GM04504 (cell line): ENCODE data around the gene STX18.
A peak's percentile ranks its signal among the peaks of the same experiment; 100 is the strongest.
"Not testable (repeated sequence)": the region's sequence is repeated elsewhere in the genome, so short reads cannot be mapped to it uniquely, and the experiment has no call there.

ENCODE experiments used
- DNase-seq: peaks from one replicate; pipeline ENCODE4 v3.0.0-alpha.2; 2012; ENCODE audit warnings: low read depth

STX18 gene

DNA sequence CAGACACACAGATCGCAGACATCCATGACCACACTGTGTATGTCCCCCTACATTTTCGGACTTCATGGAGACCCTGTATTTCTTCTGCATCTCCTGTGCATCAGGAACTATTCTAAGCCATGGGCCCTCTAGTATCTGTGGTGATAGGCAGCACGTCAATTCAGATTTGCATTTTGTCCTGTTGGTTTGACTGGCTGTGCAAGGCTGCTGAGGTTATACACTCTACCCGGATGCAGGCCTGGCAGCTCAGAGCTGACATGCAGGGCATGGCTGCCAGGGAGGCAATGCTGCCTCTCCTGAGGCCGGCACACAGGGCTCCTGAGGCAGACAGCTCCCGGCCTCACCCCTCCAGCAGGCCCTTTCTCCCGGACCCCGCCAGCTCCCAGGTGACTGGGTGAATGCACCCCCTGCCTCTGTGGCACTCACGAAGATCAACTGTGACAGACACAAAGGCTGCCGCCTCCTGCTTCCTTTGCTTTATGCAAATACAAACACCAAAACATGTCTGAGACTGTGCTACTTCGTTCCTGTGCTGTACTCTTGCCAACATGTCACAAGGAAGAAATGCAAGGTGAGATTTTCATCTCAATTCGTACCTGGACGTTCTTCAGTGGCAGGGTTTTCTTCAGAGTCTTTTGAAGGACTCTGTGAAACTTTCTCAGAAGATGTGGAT lies 103.9 kb downstream of the STX18 start:
- no peak for DNase-seq

DNA sequence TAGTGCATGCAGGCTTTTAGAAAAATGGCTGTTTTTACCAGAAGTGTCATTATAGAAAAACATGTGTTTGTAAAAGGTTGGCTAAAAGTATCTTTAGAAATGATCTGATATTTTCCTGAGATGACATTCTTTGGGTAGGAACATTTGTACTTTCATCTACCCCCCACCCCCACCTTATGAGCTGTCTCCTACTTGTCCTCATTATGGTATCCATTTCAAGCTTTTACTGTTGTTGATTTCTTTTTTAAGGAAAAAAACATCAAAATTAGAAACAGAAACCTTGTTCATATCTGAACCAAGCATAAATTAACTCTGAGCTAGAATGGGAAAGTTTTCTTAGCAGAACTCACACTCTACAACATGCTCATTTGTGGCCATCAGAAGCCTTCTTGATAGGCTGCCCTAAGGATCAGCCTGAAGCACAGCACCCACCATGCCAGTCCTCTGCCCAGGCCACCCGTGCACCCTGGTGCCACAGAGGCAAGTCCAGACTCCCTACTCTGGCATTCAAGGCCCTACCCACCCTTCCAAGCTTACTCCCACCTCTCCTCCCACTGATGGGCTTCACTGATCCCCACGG lies 105.5 kb downstream of the STX18 start:
- no peak for DNase-seq

DNA sequence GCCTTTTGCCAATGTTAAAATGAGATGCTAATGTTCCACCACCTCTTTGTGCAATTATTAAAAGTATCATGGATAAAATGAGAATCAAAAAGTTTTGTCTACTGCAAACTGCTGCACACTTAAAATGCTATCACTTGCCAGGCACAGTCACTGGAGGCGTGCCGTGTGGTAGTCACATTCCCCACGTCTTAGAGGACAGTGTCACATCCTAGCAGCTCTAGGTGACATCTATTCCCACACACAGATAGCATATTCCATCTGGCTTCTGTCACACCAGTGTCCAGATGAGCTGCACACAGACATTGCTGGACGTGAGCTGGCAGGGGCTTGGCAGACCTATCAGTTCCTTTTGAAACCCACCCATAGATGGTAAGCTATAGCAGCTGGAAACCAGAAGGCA lies 107.9 kb downstream of the STX18 start:
- no peak for DNase-seq

DNA sequence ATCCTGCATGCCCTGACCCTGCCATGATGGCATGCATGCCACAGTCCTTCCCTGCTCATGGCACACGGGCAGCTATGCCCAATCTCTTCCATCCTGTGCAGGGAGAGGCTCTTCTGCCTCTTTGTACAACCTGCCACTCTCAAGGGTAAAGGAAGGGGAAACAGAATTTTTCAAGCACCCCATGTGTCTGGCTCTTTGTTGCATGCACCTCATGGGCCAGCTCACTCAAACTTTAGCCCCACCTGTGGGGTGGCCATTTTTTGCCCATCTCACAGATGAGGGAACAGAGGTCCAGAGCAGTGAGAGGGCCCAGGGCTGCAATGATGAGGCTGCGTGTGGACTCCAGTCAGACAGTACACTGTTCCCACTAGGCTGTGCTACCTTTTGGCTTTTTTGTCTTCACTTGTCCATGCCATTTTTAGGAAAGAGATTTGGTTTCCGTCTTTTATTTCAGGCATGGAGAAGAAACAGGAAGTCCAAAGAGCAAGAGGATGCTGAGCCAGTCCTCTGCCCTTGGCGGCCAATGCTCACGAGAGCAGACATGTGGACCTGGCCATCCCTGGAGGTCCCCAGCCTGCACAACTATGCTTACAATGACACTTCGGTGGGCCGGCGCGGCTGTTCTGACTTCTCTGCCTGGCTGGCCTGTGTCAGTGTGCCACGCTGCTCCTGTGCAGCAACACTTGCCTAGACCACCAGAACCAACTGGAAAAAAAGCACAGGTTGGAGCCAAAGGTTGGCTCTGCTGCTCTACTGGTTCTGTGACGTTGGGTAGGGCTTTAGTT lies 109.3 kb downstream of the STX18 start:
- no peak for DNase-seq

DNA sequence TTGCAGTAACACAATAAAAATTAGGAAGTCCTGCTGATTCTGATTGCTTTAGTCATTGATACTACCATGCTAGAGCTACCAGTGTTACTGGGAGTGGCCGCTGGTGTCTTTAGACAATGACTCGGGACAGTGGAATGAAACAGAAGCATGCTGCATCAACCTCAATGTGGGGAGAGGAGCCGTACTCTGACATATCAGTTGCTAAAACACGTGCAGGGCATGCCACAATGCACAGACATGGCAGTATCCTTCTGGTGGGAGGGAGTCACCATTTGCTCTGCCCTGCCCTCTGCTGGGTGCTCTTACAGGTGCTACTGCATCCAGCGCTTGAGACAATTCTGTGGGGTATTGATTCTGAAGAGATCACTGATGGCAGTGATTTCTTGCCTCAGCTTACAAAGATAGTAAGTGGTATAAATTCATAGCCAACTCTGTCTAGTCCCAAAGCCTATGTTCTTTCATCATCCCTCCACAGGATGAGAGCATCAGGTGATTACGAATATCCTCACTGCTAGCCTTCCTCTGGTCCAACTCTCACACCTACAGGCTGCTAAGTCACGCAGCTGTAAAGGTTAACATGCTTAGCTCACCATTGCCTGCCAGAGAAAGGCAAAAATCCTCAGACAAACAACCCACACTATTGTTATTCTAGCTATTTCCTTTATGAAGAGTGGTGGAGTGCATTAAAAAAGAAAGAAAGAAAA lies 111.2 kb downstream of the STX18 start:
- peak; percentile 75 for DNase-seq

DNA sequence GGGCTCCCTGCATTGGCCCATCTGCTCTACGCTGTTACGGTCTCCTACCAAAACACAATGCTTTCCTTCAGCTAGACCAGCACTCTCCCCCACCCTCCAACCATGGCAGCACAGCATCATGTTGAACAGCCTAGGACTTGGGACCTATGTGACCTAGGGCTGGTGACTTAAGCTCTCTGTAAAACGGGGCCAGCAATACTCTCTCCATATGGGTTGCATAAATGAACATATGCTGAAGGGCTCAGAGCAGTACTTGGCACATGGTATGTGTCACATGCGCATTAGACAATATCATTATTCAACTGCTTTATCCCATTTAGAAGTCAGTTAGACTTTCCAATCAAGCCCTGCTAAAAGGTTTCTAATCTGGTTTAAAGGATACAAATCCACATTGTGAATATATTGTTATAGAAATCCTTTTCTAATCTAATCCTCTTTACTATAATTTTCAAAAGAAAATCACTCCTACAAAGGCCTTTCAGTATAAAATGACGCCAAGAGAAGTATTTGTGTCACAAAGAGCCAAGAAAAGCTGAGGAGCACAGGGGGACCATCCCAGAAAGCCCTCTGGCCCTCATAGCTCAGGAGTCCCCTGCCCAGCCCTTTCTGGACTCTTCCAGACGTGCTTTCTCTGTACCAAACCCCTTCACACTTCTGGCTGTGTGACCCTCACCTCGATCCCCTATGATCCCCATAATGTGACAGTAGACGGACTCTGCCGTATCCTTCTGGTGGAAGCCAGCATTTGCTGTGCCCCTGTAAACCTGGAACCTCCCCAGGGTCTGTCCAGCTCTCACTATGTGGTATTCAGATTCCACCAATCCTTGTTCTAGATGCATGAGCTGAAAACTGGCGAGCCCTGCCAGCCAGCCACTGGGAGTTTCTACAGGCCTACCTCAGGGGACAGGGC lies 112.6 kb downstream of the STX18 start:
- no peak for DNase-seq

DNA sequence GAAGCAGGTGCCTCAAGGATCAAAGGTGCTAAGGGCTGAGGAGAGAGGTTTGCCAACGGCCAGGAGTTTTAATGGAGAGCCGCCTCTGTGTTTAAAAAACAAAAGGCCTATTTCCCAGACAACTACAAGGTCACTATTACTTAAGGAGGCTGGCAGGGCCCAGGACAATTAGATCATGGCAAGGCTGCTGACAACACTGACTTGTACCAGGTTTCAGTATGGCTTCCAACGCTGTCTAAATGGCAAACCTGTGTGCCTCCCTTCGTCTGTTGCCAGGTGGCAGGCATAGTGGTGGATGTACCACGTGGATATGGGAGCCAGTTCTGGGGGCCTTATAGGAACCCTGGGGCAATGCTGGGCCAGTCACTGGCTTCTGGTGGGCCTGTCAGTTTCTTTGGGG lies 114.0 kb downstream of the STX18 start:
- no peak for DNase-seq

DNA sequence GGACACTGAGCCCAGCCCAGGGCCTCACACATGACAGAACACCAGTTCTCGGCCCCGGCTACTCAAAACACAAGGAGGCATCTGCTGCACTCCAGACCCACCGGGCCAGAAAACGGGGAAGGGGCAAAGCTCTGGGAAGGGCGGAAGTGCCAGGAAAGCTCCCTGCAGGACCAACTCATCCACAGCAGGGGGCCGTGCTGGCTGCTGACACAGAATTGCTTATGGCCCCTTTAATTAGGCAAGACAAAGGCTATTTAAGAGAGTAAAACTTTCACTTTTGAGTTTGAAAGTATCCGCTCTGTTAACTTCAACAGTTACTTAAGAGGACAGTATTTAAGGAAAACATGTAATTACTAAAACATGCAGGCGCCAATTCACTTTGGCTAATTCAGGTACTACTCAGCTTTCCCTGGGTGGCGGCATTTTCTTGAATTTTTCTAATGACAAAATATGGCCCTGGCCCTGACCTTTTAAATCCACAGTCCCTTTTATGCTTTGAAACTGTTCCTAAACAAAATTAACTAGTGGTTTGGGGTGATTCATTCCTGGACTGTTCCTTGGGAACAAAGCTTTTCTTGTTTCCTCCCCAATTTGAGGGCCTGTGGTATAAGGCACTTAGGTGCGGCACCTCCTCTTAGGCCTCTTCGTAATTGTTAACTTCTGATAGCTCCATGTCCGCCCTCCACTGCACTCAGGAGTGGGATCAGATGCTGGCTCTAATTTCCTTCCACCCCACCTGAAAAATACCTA lies 114.6 kb downstream of the STX18 start:
- no peak for DNase-seq

DNA sequence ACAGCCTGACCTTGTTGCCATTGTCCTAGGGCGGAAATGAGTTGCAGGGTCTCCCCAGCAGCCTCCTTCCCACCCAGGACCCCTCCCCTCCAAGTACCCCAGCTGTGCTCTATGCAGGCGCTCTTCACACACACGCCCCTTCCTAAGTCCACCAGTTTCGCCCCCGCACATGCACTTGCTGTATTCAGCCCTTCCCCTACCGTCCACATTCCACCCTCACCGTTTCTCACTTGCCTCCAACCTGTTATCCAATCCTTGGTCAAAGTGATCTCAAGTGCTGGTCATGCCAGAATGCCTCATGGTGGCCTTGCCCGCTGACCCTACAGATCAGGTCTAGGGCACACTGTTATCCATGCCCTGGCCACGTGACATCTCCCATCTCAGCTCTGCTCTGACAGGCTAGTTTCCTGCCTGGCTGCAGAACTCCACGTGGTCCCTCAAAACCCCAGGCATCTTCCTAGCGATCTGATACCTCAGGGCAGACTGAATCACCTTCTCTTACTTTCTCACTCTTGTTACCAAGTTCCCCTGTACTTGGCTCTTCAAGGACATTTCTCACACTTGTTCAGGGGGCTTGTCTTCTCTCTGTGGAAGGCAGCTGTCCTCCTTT lies 115.2 kb downstream of the STX18 start:
- no peak for DNase-seq

DNA sequence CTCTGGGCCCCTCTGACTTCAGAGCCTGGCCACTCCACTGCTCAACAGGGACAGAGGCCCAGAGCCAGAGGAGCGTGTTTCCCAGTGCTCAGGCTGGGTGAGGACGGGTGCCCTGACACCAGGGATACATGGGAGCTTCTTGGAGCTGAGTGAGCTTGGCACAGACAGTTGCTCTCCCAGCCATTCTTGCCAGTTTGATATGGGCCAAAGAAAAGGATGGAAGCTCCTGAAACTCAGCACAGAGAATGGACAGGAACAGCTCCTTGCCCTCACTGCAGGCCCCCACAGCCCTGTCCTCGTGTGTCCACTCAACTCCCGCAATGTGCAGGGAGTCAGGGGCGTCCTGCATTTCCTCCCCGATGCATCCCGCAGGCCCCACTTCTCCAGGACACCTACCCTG lies 116.2 kb downstream of the STX18 start:
- DNase-seq = no peak

DNA sequence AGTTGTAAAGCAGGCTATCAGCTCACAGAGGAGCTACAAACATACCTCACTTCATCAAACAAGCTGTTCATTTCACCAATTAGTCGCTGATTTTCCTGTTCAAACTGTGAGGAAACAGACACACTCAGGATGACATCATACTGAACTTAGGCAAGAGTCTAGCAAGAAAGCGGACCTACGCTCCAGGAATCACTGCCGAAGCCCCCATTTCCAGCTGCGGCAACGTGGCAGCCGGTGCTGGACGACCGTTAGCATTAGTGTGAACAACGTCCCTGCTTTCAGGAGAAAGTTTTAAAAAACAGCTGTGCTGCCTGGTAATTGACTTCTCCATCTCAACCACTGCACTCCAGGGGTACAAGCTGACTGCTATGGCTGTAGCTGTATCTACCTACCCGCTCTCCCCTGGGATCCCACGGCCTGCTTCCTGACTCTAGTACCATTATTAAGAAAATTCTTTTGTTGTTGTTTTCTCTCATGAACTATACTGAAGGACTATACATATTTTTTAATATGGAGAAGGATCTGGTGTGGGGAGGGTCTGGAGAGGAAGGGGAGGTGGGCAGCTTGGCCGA lies 116.6 kb downstream of the STX18 start:
- no peak for DNase-seq

DNA sequence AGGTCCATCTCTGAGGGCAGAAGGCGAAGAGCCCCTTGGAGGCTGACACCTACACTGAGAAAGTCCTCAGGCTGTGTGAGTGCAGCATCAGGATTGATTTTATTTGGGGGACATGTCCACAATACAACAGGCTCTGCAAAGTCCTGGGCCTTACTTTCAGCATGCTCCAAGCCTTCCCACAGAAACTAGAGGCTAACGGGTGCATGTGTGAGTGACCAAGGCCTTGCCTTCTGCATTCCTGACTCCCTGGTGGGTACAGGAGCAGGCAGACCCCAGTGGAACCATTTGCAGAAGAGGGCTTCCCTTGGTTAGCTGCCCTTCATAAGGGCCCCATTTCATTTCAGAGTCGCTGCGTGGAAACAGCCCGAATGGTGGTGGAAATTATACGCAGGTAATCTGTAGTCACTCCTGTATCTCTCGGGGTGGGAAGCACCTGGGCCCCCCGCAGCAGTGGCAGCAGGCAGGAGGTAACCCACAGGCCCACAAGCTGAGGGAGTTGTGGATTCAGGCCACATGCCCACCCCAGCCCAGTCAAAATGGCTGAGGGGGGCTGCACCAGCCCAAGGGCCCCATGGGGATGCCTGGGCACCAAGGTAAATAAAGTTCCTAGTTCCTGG lies 117.2 kb downstream of the STX18 start:
- no peak for DNase-seq

DNA sequence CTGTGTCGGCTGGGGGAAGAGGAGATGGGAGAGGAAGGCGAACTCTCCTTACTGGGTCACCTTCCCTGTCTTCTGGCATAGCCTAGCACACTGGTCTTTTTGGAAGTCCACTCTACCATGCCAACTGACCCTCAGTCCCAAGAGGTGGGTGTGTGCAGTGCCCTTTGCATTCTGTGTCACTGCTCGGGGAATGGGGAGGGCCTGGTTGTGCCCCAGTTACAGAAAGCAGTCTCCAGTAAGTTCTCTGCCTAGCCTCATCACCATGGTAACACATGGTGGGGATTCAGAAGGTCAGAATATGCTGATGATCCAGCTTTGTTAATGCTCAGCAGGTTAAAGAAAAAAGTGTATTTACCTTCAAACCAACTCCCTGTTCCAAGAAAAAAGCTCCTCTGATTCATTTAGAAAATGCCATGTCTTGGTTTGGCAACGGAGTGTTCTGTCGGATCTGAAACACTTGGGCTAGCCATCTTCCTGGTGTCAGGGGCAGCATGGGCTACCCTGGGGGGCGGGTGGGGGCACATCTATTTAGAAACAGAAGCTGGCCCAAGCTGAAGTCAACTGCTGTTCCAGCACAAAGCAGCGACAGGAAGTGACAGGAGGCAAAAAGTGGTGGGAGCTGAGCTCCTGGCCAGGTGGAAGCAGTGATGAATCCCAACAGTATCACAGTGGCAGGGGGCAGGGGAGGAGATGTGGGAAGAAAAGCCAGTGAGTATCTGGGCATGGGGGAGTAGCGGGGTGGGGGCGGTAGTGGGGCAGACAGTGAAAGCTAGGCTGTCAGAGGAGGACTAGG lies 117.9 kb downstream of the STX18 start:
- DNase-seq = no peak

DNA sequence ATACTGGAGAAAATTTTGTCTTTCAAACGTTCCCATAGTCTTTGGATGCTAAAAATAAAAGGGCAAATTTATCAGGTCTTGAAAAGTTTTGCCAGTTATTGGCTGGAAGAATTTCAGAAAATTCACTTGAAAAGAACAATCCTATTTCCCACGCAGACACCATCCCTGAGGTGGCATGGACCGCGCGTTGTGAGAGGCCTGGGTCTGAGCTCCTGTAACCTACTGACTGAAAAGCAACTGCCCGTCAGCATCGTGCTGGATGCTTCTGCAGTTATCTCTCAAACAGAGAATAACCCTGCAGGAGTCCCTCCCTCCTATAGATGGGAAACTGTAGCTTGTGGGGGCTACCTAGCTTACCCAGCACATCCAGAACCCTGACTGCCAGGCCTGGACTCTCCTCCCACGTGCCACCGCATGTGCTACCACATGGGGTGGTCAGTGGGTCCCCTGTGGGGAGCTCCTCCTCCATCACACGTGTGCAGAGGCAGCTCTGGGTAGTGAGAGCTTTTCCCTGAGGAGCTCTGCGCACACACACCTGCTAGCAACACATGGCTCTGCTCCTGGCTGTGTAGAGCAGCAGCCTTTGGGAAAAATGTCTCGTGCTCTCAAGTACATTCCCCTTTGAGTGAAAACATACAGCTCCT lies 118.9 kb downstream of the STX18 start:
- no peak for DNase-seq

DNA sequence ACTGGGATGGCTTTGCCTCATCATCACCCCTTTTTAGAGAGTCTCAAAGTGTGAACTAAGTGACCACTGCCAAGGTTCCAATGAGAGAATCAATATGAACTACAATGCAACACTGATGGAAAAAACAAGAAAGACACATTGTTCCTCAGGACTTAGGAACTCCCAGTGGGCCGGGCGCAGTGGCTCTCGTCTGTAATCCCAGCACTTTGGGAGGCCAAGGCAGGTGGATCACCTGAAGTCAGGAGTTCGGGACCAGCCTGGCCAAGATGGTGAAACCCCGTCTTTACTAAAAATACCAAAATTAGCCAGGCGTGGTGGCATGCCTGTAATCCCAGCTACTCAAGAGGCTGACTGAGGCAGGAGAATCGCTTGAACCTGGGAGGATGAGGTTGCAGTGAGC lies 119.7 kb downstream of the STX18 start:
- not testable (repeated sequence) for DNase-seq

DNA sequence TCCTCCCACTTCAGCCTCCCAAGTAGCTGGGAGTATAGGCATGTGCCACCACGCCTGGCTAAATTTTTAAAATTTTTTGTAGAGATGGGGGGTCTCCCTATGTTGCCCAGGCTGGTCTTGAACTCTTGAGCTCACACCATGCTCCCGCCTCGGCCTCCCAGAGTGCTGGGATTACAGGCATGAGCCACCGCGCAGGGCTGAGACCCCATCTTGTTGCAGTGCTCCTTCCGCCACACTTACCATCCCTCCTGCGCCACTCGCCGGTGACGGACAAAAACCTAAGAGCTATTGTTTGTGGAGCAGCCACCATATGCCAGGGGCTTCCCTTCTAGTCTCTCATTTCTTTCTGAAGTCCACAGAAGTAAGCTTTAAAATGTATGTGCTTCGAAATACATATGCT lies 120.5 kb downstream of the STX18 start:
- no peak for DNase-seq

DNA sequence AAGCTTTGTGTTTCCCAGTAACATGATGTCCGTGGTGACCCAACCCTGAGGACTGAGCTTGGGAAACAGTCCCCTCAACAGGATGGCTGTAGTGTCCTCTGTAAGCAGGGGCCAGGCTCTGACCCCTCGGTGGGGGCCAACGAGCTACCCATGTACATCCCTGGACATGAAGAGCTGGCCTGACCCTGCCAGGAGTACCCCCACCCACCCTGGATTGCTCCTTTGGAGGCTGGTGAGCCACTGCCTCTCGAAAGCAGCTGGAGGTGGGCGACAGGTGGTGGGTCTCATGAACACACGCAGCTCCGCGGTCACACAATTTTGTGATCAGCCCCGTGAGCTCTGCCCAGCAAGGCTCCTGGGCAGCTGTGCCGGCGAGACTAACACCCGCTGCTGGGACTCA lies 121.4 kb downstream of the STX18 start:
- DNase-seq = no peak

DNA sequence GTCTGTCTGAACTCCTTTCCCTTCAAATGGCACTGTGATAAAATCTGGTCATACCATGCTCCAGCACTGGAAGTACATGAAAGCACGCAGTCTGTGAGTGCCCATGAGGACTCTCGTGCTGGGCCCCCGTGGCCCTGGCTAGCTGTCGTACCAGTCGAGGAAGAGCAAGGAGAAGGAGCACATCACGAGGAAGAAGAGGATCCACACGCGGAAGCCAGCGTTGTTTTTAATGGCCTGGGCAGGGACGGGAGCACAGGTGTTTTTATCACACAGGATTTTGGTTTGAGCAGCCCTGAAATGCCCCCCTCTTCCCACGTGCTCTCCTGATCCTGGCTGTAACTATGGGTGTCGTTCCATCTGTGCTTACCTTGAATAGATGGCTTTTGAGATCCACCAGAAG lies 122.0 kb downstream of the STX18 start:
- no peak for DNase-seq
